NCI-H345 treated with DMSO at 0.1 percent for 48 hours (cell line): ENCODE results near the gene GPR141.

Experiments
- DNase-seq: peaks from one replicate; lab custom pipeline; 2025; ENCODE audit not compliant: unreplicated experiment; lab: John Stamatoyannopoulos, UW

GPR141 gene

DNA sequence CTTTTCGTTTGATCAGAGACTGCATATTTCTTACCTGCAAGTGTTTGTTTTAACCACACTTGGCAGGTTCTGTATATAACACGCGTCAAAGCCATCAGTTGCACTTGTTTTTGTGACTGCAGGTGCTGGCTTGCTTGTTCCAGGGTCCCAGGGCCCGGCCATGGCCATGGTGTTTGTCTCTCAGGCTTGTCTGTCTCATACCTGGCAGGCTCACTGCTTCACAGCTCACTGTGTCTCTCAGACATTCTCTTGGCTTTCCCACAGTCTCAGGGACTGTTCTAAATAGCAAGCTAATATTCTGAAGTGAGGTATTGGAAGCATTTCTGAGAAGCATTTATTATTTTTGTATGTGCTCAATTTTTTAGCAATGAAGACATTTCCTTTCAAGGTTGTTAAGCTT, 46.9 kb downstream of the GPR141 start:
- DNase-seq, result no peak

DNA sequence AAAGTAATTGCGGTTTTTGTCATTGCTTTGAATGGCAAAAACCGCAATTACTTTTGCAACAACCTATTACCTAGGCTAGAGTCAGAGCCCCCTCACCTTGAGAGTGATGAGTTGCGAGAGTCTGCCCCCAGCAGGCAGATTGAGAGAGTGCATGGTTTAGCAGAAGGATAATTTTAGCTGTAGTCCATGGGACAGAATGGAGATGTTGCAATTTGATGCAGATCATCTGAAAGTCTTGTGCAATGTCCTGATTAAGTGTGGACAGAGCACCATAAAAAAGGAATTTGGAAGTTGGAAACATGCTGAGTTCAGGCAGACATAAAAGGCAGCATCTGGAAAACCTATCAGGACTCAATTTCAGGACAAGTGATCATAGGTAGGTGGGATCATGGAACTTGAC, 48.7 kb downstream of the GPR141 start:
- no peak for DNase-seq

DNA sequence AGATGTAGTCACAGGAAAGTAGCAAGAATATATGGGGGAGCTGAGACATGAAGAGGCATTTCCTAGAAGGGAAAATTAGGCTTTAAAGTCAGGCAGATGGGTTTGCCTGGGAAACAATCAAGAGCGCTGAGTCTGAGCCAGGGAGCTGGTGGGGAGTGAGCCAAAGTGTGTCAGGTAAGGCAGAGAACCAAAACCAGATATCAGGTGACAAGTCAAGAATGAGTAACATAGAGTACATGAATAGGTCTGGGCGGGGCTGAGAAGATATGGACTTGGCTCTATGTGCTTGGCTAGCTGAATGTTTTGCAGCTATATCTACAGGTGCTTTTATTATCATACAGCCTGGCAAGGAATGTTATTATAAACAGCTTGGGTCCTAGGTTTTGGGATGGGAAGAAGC, 49.3 kb downstream of the GPR141 start:
- no peak for DNase-seq

DNA sequence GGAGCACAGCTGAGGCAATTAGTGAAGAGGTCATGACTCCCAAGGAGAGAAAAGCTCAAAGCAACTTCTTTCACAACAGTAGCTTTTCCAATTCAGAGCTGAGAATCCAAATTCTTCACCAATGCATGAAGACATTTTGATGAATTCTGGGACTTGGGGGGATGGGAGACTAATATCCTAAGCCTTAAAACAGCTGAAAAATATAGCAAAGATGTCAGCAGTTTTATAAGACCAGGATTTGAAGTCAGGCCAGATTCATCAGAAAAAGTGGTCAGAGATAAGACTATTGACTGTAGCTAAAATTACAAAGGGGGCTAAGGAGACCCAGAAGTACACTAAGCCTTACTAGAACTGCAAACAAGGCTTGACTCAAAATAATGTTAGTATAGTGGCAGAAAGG, 51.6 kb downstream of the GPR141 start:
- DNase-seq, result no peak

DNA sequence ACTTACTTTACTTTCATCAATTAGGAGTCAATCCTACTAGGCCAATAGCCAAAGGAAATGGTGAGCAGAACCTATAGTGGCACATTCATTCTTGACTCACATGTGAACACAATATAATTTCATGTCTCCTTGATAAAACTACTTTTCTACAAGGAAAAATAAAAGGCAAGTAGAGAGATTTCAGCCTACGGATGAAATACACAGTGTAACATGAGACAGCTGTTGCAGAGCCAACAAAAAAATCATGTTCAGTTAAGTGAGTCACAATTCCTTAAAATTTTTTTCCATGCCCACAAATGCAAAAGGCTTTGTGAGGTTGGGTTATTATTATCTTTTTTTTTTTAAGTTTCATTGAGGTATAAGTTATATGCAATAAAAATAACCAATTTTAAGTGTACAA, 54.8 kb downstream of the GPR141 start:
- no peak for DNase-seq

DNA sequence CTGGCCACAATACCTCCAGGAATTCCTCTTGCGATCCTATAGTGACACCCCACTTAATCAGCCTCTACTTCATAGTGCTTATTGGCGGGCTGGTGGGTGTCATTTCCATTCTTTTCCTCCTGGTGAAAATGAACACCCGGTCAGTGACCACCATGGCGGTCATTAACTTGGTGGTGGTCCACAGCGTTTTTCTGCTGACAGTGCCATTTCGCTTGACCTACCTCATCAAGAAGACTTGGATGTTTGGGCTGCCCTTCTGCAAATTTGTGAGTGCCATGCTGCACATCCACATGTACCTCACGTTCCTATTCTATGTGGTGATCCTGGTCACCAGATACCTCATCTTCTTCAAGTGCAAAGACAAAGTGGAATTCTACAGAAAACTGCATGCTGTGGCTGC, 56.8 kb downstream of the GPR141 start:
- no peak for DNase-seq

DNA sequence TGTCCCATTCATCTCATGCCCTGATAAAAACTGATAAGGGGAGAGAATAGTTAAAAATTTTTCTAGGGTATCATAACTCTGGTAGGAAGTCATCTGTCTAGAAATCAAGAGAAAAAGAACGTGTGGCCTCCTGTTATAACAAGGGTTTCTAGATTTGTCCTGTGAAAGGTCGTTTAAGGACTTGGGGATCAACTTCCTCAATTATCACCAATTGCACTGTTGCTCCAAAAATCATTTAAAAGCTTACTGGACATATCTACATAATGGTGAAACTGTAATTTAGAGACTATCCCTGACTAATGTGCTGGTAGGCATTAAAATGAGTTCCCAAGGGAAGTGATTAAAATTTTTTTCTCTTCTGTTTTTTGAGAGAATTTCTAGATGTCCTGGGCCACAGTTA, 58.2 kb downstream of the GPR141 start:
- DNase-seq, result no peak

DNA sequence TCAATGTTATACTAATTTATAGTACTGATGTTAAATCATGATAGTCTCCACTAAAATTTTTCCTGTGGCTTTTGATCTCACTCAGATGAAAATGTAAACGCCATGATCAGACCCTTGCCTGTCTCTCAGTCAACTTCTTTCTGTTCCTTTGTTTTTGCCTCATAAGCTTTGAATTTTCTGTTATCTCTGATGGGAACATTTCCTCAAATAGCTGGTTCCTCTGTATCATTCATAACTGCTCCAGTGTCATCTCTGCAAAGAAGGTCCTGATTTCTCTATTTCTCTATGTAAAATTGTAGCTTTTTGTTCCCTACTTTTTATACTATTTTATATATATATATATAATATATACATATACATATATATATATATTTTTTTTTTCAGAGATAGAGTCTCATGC, 67.5 kb downstream of the GPR141 start:
- no peak for DNase-seq

DNA sequence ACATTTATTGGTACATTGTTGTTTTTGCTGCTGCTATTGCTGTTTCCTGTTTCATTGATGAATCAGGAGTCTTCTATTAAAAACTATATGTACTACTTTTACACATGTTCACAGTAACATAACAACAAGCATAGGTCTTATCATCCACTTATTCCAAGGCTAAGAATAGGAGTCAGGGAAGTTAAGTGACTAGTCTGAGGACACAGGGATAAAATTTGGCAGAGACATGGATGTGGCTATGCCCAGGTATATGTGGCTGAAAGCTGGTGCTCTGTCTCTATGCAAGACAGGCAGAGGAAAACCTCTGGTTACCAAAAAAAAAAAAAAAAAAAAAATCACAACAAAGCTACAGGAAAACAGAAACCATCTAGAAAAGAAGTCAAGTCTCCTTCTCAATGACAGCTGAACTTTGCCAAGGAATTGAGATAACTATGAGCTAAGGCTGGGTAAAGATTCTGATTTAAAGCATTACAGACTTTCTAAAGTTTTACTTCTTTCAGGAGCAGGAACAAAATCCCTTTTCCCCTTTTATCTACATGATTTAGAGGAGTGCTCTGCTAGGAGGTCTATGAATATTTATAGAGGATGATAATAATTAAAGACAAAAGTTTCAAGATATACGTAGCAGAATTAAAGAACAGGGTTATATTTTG, 70.0 kb downstream of the GPR141 start:
- no peak for DNase-seq

DNA sequence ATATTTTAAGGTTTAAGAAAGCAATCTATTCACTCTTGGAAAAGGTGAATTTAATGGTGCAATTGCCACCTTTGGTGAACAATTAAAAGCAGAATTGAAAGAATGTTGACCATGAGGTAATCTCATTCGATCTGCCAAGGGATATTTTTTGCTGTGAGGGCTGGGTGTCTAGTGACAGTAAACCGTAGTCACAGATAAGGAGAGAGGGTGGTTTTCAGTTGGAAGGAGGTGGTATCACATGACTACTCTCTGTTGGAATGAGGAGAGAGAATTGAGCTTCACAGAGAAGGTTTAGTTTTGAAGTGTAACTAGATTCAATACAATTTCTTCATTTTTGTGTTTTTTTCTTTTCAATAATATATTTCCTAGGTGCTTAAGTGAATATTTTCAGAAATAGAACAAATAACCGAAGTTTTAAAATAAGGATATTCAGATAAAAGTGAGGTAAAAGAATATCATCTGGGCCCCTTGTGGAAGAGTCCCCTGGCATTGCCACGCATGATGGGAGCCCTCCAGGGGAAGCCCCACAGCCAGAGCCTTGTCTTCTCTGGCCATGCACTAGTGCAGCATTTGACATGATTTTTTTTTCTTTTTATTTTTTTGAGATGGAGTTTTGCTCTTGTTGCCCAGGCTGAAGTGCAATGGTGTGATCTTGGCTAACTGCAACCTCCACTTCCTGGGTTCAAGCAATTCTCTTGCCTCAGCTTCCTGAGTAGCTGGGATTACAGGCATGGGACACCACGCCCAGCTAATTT, 73.4 kb downstream of the GPR141 start:
- no peak for DNase-seq

DNA sequence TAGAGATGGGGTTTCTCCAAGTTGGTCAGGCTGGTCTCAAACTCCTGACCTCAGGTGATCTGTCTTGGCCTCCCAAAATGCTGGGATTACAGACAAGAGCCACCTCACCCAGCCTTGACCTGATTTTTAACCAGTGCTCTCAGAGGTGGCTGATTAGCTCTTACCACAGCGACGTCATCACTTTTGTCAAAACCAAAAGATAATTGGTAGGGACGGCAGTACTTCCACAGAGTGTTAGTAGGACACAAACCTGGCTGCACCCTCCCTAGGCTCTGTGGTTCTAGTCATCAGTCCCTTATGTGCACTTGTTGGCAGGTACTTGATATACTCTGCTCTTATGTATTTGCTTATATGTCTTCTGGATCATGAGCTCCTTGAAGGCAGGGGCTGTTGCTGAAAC, 74.0 kb downstream of the GPR141 start:
- DNase-seq, result no peak

DNA sequence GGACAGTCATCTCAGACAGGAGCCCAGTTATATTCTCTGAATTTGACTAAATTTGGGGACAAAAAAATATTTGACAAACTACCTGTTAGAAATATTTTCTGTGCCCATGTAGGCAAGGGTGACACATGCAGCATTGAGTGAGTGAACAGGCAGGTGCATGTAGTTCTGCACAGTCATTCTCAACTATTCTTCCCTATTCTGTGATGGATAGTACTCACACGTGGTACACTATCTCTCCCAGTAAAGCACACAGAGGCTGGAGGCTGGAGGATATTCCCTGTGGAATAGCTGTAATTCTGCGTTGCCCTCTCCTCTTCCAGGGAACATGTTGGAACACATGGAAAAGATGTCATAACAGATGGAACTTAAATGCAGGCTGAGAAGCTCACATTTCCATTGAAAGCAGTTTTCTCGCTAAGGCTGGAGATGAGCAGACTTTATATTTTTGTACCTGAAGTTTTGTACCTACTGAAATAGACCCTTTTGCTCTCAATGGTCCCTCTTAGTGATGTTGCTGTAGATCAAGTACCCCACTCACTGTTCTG, 75.0 kb downstream of the GPR141 start:
- no peak for DNase-seq

DNA sequence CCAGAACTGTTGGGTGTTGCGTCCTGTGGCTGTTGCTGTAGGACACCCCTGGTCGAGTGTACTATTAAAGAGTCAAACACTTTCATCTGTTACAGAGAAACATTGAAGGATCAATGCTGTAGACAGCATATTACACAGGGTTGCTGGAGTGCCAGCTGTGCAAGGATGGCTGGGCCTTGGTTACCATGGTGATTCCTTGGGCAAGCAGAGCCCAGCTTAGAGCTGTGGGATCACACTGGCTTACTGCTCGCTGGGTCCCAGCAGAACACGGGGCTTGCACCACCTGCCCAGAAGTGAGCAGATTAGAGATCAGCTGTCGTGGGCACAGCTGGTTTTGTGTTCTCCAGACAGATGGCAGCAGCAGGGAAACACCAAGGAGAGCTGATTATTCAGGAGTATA, 76.0 kb downstream of the GPR141 start:
- DNase-seq, result no peak

DNA sequence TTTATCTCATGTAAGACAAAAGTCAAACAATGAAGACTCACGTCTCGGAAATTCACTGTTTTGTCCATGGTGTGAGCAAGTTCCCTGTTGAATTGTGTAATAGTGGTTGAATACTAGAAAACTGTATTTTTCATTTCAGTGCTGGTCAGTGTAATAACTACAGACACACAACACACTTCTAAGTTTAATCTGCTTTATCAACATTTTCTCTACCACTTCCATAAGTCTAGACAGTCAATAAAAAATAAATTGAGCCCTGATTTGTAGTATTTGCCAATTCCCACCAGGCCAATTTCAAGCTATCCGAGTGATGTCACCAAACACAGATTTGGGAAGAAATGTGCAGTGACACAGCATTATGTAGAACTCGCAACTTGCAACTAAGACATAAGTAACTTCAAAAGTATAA, 81.9 kb downstream of the GPR141 start:
- no peak for DNase-seq

DNA sequence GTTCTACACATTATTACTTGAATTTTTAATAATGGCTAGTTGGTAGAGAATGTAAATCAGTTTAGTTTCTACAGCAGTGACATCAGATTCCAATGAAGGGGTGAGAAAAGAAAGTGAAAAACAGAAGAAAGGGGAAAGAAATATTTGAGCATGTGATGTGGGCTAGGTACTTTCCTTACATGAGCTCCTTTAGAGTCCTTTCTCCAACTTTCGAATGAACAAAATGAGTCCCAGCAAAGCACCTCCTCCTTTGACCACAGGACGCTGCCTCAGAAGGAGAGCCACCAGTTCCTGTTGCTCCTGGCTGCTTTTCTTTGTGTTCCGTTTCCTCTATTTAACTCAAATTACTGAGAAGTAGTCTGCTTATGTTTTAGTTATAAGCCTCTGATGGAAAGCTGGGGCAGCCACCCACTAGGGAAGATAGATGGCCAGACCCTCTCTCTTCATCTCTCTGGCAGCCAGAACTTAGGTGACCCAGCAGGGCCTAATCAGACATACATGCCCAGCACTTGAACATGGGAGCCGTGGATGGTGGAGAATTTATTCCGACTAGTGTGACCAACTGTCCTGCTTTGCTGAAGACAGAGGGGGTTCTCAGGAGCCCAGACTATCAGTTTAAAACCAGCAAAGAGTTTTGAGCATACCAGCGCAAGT, 82.4 kb downstream of the GPR141 start:
- DNase-seq, result no peak

DNA sequence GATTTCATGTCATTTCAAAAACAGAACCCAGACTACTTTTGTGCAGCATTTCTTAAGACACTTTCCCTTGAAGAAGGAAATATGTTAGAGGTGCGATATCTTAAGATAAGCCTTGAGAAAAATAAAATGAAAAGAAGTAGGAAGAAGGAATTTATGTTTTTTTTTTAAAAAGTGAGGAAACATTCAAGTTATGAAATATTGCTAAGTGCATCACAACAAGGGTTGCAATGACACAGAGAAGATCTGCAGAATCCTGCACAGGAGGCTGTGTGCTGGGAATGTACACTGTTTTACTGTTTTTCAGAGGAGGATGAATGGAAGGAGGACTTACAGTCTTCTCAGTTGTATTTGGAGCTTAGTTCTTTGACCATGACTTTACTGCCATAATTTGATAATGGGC, 85.0 kb downstream of the GPR141 start:
- no peak for DNase-seq

DNA sequence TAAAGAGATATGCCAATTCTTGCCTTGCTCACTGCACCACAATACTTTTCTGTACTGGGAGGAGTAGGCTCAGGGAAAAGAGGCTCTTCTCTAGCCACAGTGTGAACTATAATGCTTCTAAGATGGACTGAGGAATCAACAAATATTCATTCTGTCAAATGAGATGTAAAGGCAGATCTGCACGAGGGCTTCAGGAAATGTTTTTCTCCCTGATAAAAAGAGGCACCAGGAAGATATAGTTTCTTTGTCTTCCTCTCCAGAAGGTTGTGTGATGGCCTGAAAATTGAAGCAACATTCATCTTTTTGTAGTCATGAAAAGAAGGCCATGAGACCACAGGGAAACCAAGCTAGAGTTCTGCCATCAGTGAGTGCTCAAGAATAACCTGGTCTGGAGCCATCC, 85.7 kb downstream of the GPR141 start:
- DNase-seq, result no peak

DNA sequence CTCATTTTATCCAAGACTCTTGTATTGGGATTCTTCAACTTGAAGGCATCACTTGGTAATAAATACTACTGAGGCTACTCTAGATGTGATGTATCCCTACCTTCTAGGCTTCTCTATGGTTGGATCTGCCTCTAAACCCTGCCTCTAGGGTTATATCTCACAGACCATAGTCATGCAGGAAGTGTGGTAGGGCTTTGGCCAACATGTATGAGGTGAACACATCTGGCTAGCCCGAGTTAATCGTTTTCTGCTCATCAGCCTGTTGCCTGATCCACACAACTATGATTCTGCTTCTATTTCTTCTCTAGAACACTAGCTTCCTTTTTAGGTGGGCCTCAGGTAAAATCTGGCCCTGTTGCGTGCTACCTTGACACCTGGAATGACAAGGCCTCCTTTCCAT, 86.2 kb downstream of the GPR141 start:
- DNase-seq, result no peak

DNA sequence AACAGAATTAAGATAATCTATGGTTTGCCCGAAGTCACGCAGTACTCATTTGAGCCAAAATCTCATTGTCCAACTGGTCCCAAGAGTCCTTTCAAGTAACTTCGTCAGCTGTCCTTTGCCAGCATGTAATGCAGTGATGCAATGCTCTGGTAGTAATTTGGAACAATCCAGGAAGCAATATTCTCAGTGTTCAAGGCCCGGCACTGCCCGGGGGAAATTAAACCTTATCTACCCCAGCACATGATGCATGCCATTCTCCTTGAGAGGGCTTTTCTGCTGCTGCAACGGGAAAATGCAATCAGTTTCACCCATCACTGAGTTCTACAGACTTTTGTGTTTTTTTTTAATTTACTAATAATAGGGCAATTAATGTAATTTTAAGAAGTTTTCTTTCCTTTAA, 87.3 kb downstream of the GPR141 start:
- no peak for DNase-seq

DNA sequence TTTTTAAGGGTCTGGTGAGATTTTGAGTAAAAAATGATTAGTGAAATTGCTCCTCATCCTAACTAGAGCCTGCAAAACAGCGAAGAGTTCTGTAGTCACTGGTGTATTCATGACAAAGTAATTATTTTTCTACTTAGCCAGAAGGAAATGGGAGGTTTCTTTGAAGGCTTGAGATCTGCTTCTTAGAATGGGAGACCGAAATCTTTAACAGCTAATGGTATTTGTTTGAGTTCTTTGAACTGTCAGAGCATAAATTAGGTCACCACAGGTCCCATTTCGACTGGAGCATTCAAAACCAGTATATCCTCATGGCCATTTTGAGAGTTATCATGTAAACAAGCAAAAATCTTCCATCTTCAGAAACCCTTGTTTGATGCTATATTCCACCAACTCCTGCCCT, 87.8 kb downstream of the GPR141 start:
- DNase-seq, result no peak

DNA sequence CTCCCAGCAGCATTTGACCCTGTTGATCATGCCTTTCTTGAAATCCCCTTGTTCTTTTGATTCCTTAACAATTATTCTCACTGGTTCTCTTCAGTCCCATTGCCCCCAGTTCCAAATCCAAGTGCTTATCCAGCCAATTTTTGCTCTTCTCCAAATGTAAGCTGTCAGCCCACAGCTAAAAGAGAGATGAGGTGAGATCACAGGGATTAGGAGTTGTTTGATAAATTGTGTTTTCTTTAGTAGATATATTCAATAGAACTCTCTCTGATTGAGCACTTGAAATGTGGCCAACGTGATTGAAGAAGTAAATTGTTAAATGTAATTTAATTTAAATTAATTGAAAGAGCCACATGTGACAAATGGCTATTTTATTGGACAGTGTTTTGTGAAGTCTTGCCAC, 88.2 kb downstream of the GPR141 start:
- no peak for DNase-seq

DNA sequence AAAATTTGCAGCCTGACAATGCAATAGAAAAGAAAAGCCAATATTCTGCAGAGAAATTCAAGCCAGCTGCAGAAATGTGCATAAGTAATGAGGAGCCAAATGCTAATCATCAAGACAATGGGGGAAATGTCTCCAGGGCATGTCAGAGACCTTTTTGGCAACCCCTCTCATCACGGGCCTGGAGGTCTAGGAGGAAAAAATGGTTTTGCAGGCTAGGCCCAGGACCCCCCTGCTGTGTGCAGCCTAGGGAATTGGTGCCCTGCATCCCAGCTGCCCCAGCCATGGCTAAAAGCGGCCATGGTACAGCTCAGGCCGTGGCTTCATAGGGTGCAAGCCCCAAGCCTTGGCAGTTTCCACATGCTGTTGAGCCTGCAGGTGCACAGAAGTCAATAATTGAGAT, 92.4 kb downstream of the GPR141 start:
- DNase-seq, result no peak
